NCI-H345 (cell line): ENCODE data around the gene ECM1.

Source experiments
- DNase-seq: peaks from one replicate; lab custom pipeline; 2025; lab: John Stamatoyannopoulos, UW

Gene ECM1

DNA sequence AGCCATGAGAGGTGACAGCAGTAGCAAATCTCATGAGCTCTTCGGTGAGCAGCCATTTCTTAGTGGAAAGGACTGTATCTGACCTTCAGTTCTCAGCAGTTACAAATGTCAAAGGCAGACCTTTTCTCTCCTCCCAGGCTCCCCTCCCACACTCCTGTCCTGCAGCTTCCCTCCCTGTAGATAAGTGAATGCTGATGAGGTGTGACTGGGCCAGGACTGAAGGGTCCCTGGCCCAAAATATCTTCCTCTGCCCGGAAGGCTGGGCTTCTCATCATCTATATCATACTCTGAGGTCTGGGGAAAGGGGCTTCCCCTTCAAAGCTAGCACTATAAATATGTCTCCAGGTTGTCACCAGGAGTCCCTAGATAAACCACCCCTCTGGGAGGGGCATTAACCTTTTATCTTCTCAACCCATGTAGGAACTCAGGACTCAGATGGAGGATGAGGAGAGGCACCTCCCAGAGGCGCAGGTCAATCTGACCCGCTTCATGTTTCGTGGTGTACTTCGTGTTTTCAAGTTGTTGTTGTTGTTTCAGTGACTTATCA lies 37.6 kb downstream of the ECM1 start:
- no peak for DNase-seq

GRCh38 chr1:150546294-150546937 lies 38.5 kb downstream of the ECM1 start:
- no peak for DNase-seq

- DNase-seq = no peak
Measured at GRCh38 chr1:150548324-150548631, 40.4 kb downstream of the ECM1 start.

DNA sequence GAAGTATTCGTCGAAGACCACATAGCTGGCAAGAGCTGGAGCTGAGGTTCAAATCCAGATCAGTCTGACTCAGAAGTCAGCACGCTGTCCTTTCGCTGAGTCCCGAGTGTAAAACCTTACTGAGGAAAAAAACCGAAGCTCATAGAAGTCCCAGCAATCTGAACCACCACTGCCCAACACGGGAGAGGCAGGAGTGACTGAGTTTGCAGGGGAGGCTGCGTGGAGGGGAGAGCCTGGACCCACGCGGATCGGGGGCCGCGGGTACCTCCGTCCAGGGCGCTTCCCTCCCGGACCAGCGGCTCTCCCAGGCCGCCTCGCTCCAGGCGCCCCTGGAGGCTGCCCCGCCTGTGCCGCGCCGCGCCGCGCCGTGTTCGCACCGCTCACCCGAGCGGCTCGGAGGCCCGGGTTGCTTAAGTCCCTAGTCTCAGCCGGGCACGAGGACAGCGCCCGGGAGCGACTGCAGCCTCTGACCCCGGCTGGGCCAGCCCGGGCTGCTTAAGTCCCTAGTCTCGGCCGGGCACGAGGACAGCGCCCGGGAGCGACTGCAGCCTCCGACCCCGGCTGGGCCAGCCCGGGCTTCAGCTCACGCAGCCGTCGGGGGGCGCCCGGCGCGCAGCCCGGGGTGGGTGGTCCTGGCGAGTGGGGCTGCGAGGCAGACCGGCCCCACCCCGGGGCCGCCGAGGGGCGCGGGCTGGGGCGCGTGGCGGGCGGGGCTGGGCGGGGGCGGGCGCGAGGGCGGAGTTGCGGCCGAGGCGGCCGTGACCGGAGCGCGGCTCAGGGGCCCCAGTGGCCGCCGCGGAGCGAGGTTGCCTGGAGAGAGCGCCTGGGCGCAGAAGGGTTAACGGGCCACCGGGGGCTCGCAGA lies 41.0 kb downstream of the ECM1 start, which contains the start of gene ADAMTSL4:
Gene ADAMTSL4 (plus strand): TSS at position 777 of the 864 bp plus-strand sequence. CDS start 2,881 bp downstream, outside the sequence.
- peak; percentile 69 for DNase-seq

DNA sequence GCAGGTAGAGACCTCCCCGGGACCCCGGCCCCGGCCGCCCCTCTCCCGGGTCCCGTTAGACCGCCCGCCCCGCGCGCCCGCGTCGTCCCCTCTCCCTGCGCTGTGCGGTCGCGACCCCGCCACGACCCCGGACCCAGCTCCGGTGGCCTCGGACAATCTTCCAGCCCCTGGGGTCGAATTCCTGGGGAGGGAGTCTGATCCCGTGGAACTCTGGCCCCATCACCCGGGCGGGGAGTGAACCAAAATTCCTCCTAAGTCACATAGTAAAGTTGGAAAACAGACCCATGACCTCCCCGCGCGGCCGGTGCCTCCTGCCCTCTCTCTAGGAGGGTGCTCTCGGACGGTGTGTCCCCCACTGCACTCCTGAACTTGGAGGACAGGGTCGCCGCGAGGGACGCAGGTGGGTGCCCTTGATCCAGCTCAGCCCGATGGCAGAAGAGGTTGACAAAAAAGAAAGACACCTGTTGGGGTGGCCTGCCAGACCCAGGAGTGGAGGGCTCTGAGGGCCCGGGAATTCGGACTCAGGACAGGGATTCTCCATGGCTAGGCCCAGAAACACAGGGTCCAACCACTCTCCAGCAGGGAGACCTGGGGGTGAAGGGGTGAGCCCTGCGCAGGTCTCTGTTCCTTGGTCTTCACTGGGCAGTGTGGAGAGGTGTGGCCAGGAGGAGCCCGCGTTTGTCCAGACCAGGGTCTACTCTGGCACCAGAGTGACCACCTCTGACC lies 41.8 kb downstream of the ECM1 start:
- DNase-seq = no peak

GRCh38 chr1:150550222-150551050 lies 42.5 kb downstream of the ECM1 start:
- no peak for DNase-seq

DNA sequence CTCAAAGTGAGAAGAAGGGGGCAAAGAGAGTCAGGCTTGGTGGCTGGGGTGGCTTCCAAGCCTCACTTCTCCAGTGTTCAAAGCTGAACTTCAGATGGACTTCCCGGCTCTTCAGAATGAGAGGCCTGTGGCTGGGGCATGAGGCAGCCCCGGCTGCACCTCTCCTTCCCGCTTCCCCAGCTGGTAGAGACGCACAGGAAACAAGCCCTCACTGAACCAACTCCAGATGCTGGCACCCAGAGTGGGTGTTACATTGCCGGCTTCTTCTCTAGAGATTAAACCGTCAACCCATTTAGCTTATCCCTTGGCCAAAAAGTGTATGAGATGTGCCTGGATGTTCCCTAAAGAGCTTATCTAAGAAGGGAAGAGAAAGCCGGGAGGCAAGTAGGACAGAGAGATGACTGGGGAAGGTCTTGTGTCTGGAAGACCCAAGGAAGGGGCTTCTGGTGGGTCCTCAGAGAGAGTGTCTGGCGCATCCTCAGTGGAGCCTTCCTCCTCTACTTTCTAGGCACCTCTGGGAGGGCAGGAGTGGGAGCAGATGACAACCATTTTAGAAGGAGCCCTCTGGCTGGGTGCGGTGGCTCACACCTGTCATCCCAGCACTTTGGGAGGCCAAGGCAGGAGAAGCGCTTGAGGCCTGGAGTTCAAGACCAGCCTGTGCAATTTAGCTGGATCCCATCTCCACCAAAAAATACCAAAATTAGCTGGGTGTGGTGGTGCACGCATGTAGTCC lies 43.3 kb downstream of the ECM1 start:
- DNase-seq = no peak

DNA sequence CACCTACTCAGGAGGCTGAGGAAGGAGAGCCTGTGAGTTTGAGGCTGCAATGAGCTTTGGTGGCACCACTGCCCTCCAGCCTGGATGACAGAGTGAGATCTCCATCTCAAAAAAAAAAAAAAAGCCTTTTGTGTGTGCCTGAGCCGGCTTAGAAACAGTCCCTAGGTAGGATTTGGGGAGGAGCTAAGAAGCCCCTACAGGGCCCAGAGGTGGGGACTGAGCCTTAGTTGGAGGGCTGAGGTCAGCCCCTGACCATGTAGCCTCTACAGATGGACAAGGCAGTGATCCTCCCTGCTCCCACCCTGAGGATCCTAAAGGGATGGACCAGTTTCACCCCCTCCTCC lies 43.8 kb downstream of the ECM1 start:
- DNase-seq = no peak

GRCh38 chr1:150552128-150552910 lies 44.4 kb downstream of the ECM1 start:
- DNase-seq = no peak

- DNase-seq = no peak
Measured at GRCh38 chr1:150552911-150553289, 45.0 kb downstream of the ECM1 start.

- DNase-seq = no peak
Measured at GRCh38 chr1:150553392-150554085, 45.6 kb downstream of the ECM1 start.

- DNase-seq = no peak
Measured at GRCh38 chr1:150554086-150554452, 46.2 kb downstream of the ECM1 start.

DNA sequence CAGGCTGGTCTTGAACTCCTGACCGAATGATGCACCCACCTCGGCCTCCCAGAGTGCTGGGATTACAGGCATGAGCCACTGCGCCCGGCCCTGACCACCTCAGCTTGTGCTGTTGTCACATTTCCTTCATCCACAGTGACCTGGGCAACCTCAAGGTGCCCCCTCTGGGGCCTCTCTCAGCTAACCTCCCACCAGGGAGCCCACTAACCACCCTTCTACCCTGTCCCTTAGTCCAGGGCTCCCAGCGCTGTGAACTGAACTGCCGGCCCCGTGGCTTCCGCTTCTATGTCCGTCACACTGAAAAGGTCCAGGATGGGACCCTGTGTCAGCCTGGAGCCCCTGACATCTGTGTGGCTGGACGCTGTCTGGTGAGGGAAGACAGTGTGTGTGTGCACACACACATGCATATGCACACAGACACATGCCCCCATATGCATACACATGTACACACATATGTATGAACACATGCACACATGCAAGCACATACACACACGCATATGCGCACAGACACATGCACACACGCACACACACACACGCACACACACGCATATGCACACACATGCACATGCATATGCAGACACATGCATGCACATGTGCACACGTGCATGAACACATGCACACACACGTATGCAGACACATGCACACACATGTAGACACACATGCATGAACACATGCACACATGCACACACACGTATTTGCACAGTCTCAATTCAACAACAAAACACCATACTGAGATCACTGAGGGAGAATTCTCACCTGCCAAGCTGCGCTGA lies 47.5 kb downstream of the ECM1 start:
- DNase-seq = no peak

- no peak for DNase-seq
Measured at GRCh38 chr1:150555971-150556865, 48.3 kb downstream of the ECM1 start.

- DNase-seq = no peak
Measured at GRCh38 chr1:150557065-150557600, 49.2 kb downstream of the ECM1 start.

DNA sequence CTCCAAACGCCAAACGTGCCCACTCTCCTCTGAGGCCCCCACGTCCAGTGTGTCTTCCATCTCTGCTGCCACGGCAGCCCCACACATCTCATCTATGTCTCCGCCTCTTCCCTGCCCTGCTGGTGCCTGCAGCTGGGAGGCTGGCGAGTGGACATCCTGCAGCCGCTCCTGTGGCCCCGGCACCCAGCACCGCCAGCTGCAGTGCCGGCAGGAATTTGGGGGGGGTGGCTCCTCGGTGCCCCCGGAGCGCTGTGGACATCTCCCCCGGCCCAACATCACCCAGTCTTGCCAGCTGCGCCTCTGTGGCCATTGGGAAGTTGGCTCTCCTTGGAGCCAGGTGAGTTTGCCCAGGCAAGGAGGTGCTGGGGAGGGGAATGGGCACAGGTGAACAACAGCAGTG lies 49.9 kb downstream of the ECM1 start:
- DNase-seq = no peak

DNA sequence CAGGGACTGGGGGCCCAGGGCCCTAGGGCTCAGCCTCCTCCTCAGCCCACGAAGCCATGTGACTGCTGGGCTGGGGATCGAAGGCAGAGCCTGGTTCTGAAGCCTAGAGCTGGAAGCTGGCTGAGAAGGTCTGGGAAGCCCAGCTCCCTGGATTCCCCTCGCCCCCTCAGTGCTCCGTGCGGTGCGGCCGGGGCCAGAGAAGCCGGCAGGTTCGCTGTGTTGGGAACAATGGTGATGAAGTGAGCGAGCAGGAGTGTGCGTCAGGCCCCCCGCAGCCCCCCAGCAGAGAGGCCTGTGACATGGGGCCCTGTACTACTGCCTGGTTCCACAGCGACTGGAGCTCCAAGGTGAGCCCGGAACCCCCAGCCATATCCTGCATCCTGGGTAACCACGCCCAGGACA lies 50.4 kb downstream of the ECM1 start:
- no peak for DNase-seq
